Measurements from ENCODE around the gene CAMTA1.
"Not testable (repeated sequence)": the region's sequence is repeated elsewhere in the genome, so short reads cannot be mapped to it uniquely, and the experiment has no call there.

CAMTA1 gene

GRCh38 chr1:7586031-7586941 lies 801.0 kb downstream of the CAMTA1 start:
- DNase-seq = no peak

DNA sequence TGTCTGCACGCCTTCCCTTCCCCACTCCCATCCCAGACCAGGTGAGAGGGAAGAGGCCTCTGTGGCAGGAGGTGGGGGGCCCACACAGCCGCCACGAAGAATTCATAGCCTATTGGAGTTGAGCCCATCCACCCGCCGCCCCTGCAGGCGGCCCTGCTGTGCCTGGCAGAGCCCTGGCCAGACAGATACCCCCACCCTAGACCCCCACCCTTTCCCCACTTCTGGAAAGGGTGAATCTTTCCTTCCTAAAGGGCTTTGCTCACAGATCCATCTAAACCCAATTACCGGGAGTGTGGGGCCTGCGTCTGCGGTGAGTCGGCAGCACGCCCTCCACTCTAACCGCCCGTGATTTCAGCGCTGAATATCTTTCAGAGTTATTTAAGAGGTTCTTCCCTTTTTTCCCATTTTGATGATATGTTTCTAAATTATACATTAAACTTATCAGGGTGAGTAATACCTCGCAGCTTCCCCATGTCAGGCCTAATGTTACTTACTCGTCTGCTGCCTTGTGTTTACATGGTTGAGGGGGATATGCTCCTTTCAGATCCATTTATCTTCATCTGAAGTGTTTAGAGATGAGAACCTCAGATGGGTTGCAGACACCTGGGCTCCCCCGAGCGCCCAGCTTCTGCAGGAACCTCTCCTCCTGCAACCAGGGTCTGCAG lies 802.0 kb downstream of the CAMTA1 start:
- DNase-seq = no peak

GRCh38 chr1:7587773-7588456 lies 802.7 kb downstream of the CAMTA1 start:
- no peak for DNase-seq

GRCh38 chr1:7588457-7588827 lies 803.2 kb downstream of the CAMTA1 start:
- DNase-seq = no peak

DNA sequence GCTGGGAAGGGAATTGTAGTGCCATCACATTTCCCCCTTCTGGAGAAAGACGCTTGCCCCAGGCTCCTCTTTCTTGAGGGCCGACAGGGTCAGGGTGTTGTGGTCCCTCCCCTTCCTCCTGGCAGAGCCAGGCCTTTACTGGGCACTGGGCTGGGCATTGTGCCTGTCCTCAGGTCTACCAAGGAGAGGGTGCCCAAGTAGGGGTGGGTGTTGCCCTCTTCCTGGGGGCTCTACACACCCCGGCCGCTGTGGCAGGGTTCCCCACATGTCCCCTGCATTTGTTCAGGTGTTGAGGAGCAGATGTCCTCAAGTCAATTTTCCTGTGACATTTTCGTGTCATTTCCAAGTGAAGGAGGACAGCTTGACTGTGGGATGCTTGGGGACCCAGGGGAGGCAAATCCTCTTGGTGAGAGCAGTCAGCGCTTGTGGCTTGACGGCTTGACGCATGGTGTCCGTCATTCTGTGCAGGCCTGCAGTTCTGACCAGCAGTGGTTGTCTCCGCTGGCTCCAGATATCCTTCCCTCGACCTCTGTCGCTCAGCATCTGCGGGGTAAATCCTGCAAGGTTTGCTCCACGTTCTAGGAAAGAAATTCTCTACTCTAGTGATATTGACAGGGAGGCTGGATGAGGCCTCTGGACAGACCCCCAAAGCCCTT lies 804.0 kb downstream of the CAMTA1 start:
- DNase-seq = no peak

DNA sequence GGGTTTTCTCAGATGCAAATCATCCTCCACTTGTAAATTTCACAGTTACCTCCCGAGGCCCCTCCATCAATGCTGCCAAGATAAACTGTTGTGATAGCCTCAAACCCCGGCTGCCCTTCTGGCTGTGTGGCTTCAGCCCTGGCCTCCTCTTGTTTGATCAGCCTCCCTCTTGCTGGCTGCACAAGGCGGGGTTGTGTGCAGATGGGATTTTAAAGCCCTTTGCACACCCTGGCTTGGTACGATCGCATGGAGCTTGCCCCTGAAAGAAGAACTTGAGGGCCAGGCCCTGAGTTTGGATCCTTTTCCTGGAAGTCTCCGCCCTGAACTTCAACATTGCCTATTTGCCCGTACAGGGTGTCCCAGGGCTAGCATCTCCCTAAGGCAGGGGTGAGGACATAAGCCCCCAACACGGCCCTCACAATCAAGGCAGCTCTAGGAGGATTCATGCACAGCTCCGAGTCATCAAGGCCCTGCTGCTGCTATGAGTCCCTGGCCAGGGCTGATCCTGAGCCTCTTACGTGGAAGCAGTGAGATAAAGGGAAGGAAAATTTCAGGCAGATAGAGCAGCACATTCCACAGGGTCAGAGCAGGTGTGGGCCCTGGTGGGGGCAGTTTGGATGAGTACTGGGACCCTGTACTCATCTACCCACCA lies 804.6 kb downstream of the CAMTA1 start:
- DNase-seq = no peak

GRCh38 chr1:7590426-7590790 lies 805.2 kb downstream of the CAMTA1 start:
- no peak for DNase-seq

DNA sequence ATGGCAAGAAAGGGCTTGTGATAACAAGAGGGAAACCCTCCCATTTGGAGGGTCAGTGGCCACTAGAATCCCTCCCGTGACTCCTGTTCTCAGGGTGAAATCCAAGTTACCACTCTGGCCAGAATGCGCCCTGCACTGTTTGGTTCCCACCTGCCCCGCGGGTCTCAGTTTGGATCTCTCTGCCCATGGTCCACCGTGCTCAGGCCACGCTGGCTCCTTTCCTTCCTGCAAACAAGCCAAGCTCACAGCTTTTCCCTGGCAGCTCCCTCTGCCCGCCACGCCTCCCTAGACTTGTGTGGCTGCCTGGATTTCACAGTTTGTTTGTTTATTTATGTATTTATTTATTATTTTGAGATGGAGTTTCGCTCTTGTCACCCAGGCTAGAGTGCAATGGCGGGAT lies 806.3 kb downstream of the CAMTA1 start:
- no peak for DNase-seq

GRCh38 chr1:7592120-7592798 lies 807.0 kb downstream of the CAMTA1 start:
- DNase-seq = no peak

DNA sequence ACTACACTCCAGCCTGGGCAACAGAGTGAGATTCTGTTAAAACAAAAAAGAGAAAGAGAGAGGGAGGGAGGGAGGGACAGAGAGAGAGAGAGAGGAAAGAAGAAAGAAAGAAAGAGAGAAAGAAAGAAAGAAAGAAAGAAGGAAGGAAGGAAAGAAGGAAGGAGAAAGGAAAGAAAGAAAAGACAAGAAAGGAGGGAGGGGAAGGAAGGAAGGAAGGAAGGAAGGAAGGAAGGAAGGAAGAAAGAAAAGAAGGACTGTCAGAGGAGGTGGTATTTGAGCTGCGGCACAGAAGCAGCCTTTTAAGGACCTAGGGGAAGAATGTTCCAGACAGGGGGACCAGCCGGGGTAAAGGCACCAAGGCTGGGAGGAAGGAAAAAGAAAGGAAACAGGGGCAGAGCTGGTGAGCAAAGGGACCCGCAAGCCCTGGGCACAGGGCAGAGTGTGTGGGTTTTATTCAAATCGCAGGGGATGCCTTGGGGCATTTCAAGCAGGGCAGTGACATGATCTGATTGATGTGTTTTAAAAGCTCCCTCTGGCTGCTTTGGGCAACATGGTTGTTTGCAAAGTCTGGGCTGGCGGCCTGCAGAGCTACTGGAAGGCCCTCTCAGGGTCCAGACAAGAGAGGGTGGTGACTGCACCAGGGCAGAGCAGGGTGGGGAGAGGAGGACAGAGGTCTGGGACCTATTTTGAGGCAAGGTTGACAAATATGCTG lies 808.9 kb downstream of the CAMTA1 start:
- DNase-seq = no peak

DNA sequence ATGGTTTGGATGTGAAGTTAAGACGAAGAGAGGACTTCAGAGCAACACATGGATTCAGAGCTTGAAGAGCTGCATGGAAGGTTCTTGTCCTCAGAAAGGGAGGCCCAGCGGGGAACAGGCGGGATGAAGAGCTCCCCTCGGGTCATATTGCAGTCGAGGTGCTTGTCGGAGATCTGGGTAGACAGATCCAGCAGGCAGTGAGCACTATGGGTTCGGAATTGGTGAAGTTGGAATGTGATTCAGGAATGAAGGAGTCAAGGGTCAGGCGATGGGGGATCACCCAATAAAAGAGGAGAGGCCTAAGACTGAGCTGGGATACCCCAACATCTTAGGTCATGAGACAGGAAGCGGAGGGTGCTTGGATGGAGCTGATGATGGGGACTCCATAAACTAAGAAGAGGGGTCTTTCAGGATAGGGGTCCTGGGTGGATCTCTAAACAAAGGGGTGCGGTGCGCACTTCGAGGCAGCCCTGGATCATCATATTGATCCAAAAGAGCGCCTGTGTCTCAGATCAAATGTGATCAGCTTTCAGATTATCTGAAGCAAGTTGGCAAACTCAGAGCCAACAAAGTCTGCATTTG lies 809.6 kb downstream of the CAMTA1 start:
- DNase-seq = no peak

DNA sequence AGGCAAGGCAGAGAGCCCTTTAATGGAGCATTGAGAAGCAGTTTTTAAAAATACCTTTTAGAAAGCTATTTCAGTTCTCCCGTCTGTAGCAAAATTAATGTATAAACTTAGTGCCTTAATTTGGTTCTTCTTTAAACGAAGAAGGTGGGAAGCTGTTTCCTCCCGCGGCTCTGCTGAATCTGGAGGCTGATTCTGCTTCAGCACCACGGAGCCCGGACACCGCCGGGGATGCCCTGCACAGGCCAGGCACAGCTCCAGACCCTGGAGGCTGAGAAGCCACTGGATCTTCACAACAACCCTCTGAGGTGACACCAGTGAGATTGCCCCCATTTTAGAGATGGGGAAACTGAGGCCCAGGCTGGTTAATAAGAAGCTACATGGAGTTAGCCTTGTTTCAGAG lies 810.1 kb downstream of the CAMTA1 start:
- DNase-seq = no peak

GRCh38 chr1:7596126-7596965 lies 811.1 kb downstream of the CAMTA1 start:
- no peak for DNase-seq

GRCh38 chr1:7598058-7598457 lies 812.8 kb downstream of the CAMTA1 start:
- DNase-seq = not testable (repeated sequence)

GRCh38 chr1:7604906-7605305 lies 819.7 kb downstream of the CAMTA1 start:
- DNase-seq = not testable (repeated sequence)

GRCh38 chr1:7606096-7606495 lies 820.8 kb downstream of the CAMTA1 start:
- no peak for DNase-seq

GRCh38 chr1:7607097-7607496 lies 821.8 kb downstream of the CAMTA1 start:
- DNase-seq = no peak

GRCh38 chr1:7608628-7609305 lies 823.5 kb downstream of the CAMTA1 start:
- DNase-seq = no peak

DNA sequence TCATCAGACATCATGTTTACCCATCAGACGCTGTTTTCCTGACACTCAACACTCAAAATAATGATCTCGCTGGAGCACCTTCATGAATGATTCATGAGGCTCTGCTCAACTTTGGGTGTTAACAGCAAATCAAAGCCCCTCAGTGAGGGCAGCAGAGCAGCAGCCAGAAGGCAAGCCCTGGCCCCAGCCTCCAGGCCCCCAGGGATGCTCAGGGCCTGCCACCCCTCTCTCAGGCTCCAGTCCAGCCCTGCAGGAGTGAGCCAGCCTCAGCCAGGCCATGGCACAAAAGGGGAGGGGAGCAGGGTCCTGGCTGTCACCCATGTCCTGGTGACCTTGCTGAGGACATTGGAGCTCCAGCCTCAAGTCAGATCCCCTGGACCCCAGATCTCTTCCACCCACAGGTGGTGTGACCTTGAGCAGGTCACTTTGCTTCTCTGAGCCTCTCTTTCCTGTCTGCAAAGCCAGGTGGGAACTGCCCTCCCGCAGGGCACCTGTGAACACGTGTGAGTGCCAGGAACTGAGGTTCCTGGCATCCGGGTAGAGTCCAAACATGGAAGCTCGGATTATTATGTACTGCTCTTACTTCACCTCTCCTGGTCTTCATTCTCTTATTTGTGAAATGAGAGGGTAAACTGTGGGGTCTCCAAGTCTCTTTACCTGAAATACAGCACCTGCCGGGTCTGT lies 824.2 kb downstream of the CAMTA1 start:
- no peak for DNase-seq
